Small intestine (tissue), 7 donors: Measurements from ENCODE around the gene KRTAP10-10. TPM values are rescaled to one million over a fixed set of nuclear protein-coding genes. Genes with fewer than 3 reads are reported as not detected.

ENCODE experiments used
- DNase-seq, 2 donors: peaks; one replicate each; pipeline versions ENCODE4 v3.0.0 to v3.0.0-alpha.2; 2013
- FAIRE-seq: peaks from 2 replicates; lab custom pipeline; 2012; peaks lifted over from hg19 to GRCh38; lab: Jason Lieb, UNC
- H3K27ac ChIP-seq, 3 donors: one replicate each; pipeline ENCODE4 v1.5.1; 2013; ENCODE audit warnings: low read length in 2 of 3, mild to moderate bottlenecking in 2 of 3, control low read depth in 1 of 3, inconsistent platforms in 1 of 3, low read depth in 1 of 3, moderate library complexity in 1 of 3
- H3K27me3 ChIP-seq, 3 donors: one replicate each; pipeline ENCODE4 v1.6.1; 2013; ENCODE audit warnings: low read length in 3 of 3, inconsistent platforms in 1 of 3; ENCODE audit not compliant: control insufficient read depth in 3 of 3, insufficient read depth in 3 of 3
- H3K36me3 ChIP-seq, 3 donors: one replicate each; pipeline ENCODE4 v1.6.1; 2013; ENCODE audit warnings: low read length in 3 of 3, inconsistent platforms in 1 of 3, low read depth in 1 of 3, mild to moderate bottlenecking in 1 of 3, moderate library complexity in 1 of 3; ENCODE audit not compliant: control insufficient read depth in 3 of 3, insufficient read depth in 2 of 3
- H3K4me1 ChIP-seq, 3 donors: one replicate each; pipeline ENCODE4 v1.6.1; 2013; ENCODE audit warnings: low read length in 2 of 3, inconsistent platforms in 1 of 3, low read depth in 1 of 3, mild to moderate bottlenecking in 1 of 3, moderate library complexity in 1 of 3; ENCODE audit not compliant: control insufficient read depth in 3 of 3, insufficient read depth in 2 of 3
- H3K4me3 ChIP-seq, 3 donors: one replicate each; pipeline ENCODE4 v1.5.1; 2013; ENCODE audit warnings: low read length in 3 of 3, control low read depth in 1 of 3, inconsistent platforms in 1 of 3, low read depth in 1 of 3, mild to moderate bottlenecking in 1 of 3, moderate library complexity in 1 of 3
- H3K9me3 ChIP-seq, 2 donors: one replicate each; pipeline ENCODE4 v1.6.1; 2013; ENCODE audit warnings: low read depth in 1 of 2, low read length in 1 of 2; ENCODE audit not compliant: control insufficient read depth in 2 of 2, insufficient read depth in 1 of 2
- WGBS, 3 donors: extraction: QIAGEN DNeasy Blood & Tissue Kit; methylation state at CpG; one replicate each; pipeline ENCODE4 v1.1.7; 2013; 5-methylcytosine and 5-hydroxymethylcytosine counted together
- polyA plus RNA-seq, 4 donors: library from polyadenylated mRNA; stranded (reverse) in 3 of 4; unstranded in 1 of 4; fragments of 200-250 nt in 3 of 4; fragments of 120-200 nt in 1 of 4; gene quantifications; one replicate each; pipeline versions ENCODE4 v1.2.1 to v1.2.3, GENCODE V29; 2013
- donor health status: healthy with polysubstance abuse.
- donor health status: control.
- donor health status: control.
- donor health status: Bipolar disorder and iron deficiency.
- donor health status: healthy.

Gene KRTAP10-10
- polyA plus RNA-seq, 4 donors, result not detected

DNA sequence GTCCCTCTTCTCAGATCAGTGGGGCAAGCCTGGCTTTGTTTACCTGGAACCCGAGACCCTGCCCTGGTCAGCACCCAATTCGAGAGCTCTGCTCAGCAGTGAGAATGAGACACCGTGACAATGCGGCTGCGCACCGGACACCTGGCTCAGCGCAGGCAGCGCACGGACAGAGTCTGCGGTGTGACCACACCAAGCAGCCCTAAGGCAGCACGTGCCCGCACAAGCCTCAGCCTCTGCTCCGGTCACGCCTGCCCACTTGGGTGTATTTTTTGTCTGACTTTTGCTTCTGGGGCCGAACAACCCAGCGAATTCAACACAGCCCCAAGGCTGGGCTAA lies 20.6 kb upstream of the KRTAP10-10 start:
- H3K9me3 ChIP-seq, result peaks cover 0 to 4% of the 10 kb centered on the region in 2 donors
- H3K36me3 ChIP-seq, result no peaks in the 10 kb centered on the region
- H3K4me1 ChIP-seq, result peaks cover 0 to 2% (median 0%) of the 10 kb centered on the region in 3 donors
- WGBS, 3 donors, result 81 to 83% (median 82%) methylated on average over 16 of the region's 16 CpGs
- H3K4me3 ChIP-seq, result no peak overlapping the region
- DNase-seq (no peak), FAIRE-seq (no peak)
- H3K27me3 ChIP-seq, result peaks cover 0 to 2% (median 0%) of the 10 kb centered on the region in 3 donors
- no peak overlapping the region for H3K27ac ChIP-seq

DNA sequence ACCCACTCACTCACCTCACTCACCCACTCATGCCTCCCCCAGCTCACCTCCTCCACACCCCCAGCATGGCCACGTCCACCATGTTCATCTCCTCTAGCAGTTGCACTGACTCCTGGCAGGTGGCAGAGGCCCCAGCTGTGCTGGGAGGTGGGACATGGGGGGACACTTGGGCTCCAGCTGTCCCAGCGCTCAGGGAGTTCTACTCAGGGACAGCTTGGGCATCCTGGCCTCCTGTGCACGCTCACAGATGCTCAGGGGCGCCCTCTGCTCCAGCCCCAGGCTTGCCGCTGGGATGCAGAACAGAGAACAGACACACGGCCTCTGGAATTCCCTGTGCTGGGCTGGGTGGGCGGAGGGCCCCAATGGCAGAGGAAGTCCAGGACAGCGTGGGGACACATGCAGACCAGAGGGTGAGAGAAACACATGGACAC lies 20.1 kb upstream of the KRTAP10-10 start:
- Histone ChIP-seq H3K4me3 (no peak overlapping the region), H3K27me3 (peaks cover 0 to 2% (median 0%) of the 10 kb centered on the region in 3 donors), H3K27ac (no peak overlapping the region), H3K4me1 (peaks cover 0 to 2% (median 0%) of the 10 kb centered on the region in 3 donors), H3K36me3 (no peaks in the 10 kb centered on the region), H3K9me3 (no peaks in the 10 kb centered on the region)
- FAIRE-seq (no peak), DNase-seq (no peak)
- 57 to 65% (median 64%) methylated on average over 8 of the region's 8 CpGs for WGBS, 3 donors

GRCh38 chr21:44618504-44618903 lies 18.7 kb upstream of the KRTAP10-10 start:
- DNase-seq, result peak; percentile 6 to 48
- peaks cover 0 to 2% (median 0%) of the 10 kb centered on the region in 3 donors for H3K27me3 ChIP-seq
- WGBS, 3 donors, result 21 to 30% (median 24%) methylated on average over 4 of the region's 4 CpGs
- peaks cover 0 to 2% (median 0%) of the 10 kb centered on the region in 3 donors for H3K4me1 ChIP-seq
- no peak for FAIRE-seq
- H3K36me3 ChIP-seq, result no peaks in the 10 kb centered on the region
- H3K4me3 ChIP-seq, result no peak overlapping the region
- peaks cover 0 to 5% of the 10 kb centered on the region in 2 donors for H3K9me3 ChIP-seq
- H3K27ac ChIP-seq, result peak overlapping the region in 1 of 3 donors; percentile 77

DNA sequence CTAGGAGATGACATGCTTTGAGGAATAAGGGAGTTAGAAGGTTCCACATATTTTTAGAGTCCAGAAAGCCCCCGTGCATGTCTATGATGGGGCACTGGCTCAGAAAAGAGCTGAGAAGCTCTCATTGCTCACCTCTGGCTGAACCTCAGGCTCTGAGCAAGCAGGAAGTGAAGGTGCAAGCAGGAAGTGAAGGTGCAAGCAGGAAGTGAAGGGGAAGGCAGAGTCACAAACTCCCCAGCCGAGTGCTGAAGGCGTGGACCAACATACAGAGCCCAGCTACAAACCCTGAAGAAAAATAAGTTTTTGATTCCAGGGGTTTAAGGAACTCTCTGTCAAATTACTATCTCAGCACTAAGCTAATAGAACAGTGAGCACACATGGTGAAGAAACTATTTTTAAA lies 18.2 kb upstream of the KRTAP10-10 start:
- 51 to 57% (median 56%) methylated on average over 3 of the region's 3 CpGs for WGBS, 3 donors
- peaks cover 0 to 5% of the 10 kb centered on the region in 2 donors for H3K9me3 ChIP-seq
- DNase-seq, result peak in 1 of 2 donors; percentile 51
- H3K4me3 ChIP-seq, result no peak overlapping the region
- H3K36me3 ChIP-seq, result no peaks in the 10 kb centered on the region
- no peak for FAIRE-seq
- H3K27ac ChIP-seq, result peak overlapping the region in 2 of 3 donors; percentile 45 to 77
- H3K4me1 ChIP-seq, result peaks cover 0 to 2% (median 0%) of the 10 kb centered on the region in 3 donors
- peaks cover 0 to 2% (median 0%) of the 10 kb centered on the region in 3 donors for H3K27me3 ChIP-seq

DNA sequence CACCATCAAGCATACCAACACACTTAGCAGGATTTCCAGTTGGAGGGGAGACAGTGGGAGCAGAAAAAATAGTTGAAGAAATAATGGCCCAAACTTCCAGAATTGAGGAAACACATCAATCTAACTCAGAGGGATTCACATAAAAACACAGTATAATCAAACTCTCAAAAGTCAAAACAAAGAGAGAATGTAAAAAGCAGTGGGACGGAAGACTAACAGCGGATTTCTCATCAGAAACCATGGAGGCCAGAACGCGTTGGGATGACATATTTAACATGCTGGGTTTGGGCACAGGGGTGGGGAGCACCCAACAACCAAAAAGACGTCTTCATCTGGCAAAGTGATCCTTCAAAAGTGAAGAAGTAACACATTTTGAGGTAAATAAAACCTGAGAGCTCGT lies 17.3 kb upstream of the KRTAP10-10 start:
- WGBS, 3 donors, result 86 to 90% (median 88%) methylated on average over 6 of the region's 6 CpGs
- peaks cover 0 to 2% (median 0%) of the 10 kb centered on the region in 3 donors for H3K4me1 ChIP-seq
- FAIRE-seq, result no peak

GRCh38 chr21:44623575-44623974 lies 13.6 kb upstream of the KRTAP10-10 start:
- FAIRE-seq (no peak), DNase-seq (no peak)
- no peak overlapping the region for H3K4me3 ChIP-seq
- no peaks in the 10 kb centered on the region for H3K27me3 ChIP-seq
- H3K4me1 ChIP-seq, result no peaks in the 10 kb centered on the region
- H3K27ac ChIP-seq, result no peak overlapping the region
- peaks cover 0 to 5% of the 10 kb centered on the region in 2 donors for H3K9me3 ChIP-seq
- H3K36me3 ChIP-seq, result no peaks in the 10 kb centered on the region

More for the DNA sequence above, 17.3 kb upstream of the KRTAP10-10 start:
- Histone ChIP-seq H3K27ac (no peak overlapping the region), H3K9me3 (peaks cover 0 to 5% of the 10 kb centered on the region in 2 donors), H3K27me3 (peaks cover 0 to 2% (median 0%) of the 10 kb centered on the region in 3 donors), H3K4me3 (no peak overlapping the region), H3K36me3 (no peaks in the 10 kb centered on the region)
- no peak for DNase-seq

DNA sequence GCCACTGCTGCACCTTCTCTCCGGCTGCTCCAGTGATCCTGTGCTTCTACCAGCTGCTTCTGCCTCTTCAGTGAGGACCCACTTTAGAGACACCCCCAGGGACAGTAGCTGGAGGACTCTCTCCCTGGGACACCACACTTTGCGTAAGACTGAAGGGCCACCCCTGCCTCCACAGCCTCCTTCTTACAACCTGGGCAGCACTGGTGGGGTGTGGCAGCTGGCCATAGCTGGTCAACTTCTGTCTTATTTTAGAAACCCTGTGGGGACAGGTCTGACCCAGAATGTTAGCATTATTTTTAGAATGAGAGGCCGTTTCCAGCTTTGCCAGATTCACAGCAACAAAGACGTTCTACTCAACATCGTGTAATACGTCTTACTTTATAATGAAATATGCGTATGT lies 11.4 kb upstream of the KRTAP10-10 start:
- H3K4me1 ChIP-seq, result no peaks in the 10 kb centered on the region

DNA sequence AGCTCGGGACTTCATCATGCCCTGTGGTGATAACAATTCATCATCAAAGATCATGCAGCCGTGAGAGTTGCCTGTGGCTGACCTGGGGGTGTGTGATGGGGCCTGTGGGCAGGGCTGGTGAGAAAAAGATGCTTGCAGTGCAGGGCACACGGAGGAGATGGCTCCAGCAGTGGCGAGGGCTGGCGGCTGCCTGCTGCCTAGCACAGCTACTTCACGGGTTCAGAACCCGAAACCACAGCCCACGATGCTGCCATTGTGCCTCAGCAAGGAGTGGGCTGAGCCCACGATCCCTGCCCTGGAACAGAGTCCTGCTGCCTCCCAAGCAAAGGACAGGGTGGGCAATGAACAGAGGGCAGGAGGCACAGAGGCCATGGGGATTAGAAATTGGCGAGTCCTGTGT lies 10.9 kb upstream of the KRTAP10-10 start:
- FAIRE-seq, result no peak
- peaks cover 0 to 12% of the 10 kb centered on the region in 2 donors for H3K9me3 ChIP-seq
- no peak for DNase-seq
- no peaks in the 10 kb centered on the region for H3K36me3 ChIP-seq
- no peaks in the 10 kb centered on the region for H3K4me1 ChIP-seq
- 58 to 66% (median 62%) methylated on average over 10 of the region's 10 CpGs for WGBS, 3 donors
- H3K27ac ChIP-seq, result no peak overlapping the region
- no peak overlapping the region for H3K4me3 ChIP-seq
- no peaks in the 10 kb centered on the region for H3K27me3 ChIP-seq

More for the DNA sequence above, 11.4 kb upstream of the KRTAP10-10 start:
- 80 to 91% (median 84%) methylated on average over 7 of the region's 7 CpGs for WGBS, 3 donors
- DNase-seq (no peak), FAIRE-seq (no peak)
- H3K4me3 ChIP-seq, result no peak overlapping the region
- H3K27me3 ChIP-seq, result no peaks in the 10 kb centered on the region
- no peaks in the 10 kb centered on the region for H3K36me3 ChIP-seq
- H3K9me3 ChIP-seq, result peaks cover 0 to 12% of the 10 kb centered on the region in 2 donors
- H3K27ac ChIP-seq, result no peak overlapping the region

- FAIRE-seq (no peak), DNase-seq (no peak)
- 48 to 59% (median 56%) methylated on average over 7 of the region's 7 CpGs for WGBS, 3 donors
- Histone ChIP-seq H3K4me1 (no peaks in the 10 kb centered on the region), H3K9me3 (peaks cover 0 to 16% of the 10 kb centered on the region in 2 donors), H3K27ac (no peak within 1 kb of the TSS), H3K36me3 (no peaks in the 10 kb centered on the region), H3K27me3 (no peaks in the 10 kb centered on the region), H3K4me3 (no peak within 1 kb of the TSS)
Measured at GRCh38 chr21:44626673-44627143, 10.4 kb upstream of the KRTAP10-10 start, which contains the start of gene KRTAP10-9. Gene KRTAP10-9, plus strand, starts transcription at chr21:44627093. Its CDS starts 79 bp downstream, at chr21:44627172.
